ENCODE results near the gene CTAG1A.
"Not testable (repeated sequence)": the region's sequence is repeated elsewhere in the genome, so short reads cannot be mapped to it uniquely, and the experiment has no call there.

The CTAG1A gene

GRCh38 chrX:154558896-154559295 lies 26.0 kb upstream of the CTAG1A start:
- not testable (repeated sequence) for H3K27ac ChIP-seq (ENCODE audit: low read depth, low read length); H3K9me2 ChIP-seq (replicated peaks; ENCODE audit: control insufficient read depth, low read length); H3K4me3 ChIP-seq (ENCODE audit: low read length); H3K27me3 ChIP-seq (ENCODE audit: control insufficient read depth, low read length); H3K4me2 ChIP-seq (ENCODE audit: low read length); H3K79me2 ChIP-seq (ENCODE audit: control insufficient read depth, low read length); H3F3A ChIP-seq (ENCODE audit: control insufficient read depth, insufficient read depth); H4K20me1 ChIP-seq (ENCODE audit: control insufficient read depth, insufficient read depth, low read depth, low read length); H3K36me3 ChIP-seq (ENCODE audit: control insufficient read depth, low read length); H3K9me3 ChIP-seq (ENCODE audit: control insufficient read depth, insufficient read depth, low read length); H3K4me1 ChIP-seq (ENCODE audit: control insufficient read depth, low read length)

GRCh38 chrX:154560326-154560725 lies 24.6 kb upstream of the CTAG1A start:
- H3K4me3 ChIP-seq (ENCODE audit: low read length); H3K27me3 ChIP-seq (ENCODE audit: control insufficient read depth, low read length); H3K36me3 ChIP-seq (ENCODE audit: control insufficient read depth, low read length); H3K9me3 ChIP-seq (ENCODE audit: control insufficient read depth, insufficient read depth, low read length); H3K79me2 ChIP-seq (ENCODE audit: control insufficient read depth, low read length); H3K4me1 ChIP-seq (ENCODE audit: control insufficient read depth, low read length); H3K4me2 ChIP-seq (ENCODE audit: low read length); H3F3A ChIP-seq (ENCODE audit: control insufficient read depth, insufficient read depth); H3K27ac ChIP-seq (ENCODE audit: low read depth, low read length); H3K9me2 ChIP-seq (replicated peaks; ENCODE audit: control insufficient read depth, low read length); H4K20me1 ChIP-seq (ENCODE audit: control insufficient read depth, insufficient read depth, low read depth, low read length): not testable (repeated sequence)

GRCh38 chrX:154562295-154562694 lies 22.6 kb upstream of the CTAG1A start:
- H3K27ac ChIP-seq (ENCODE audit: low read depth, low read length); H4K20me1 ChIP-seq (ENCODE audit: control insufficient read depth, insufficient read depth, low read depth, low read length); H3K4me2 ChIP-seq (ENCODE audit: low read length); H3F3A ChIP-seq (ENCODE audit: control insufficient read depth, insufficient read depth); H3K9me3 ChIP-seq (ENCODE audit: control insufficient read depth, insufficient read depth, low read length); H3K4me1 ChIP-seq (ENCODE audit: control insufficient read depth, low read length); H3K4me3 ChIP-seq (ENCODE audit: low read length); H3K27me3 ChIP-seq (ENCODE audit: control insufficient read depth, low read length); H3K36me3 ChIP-seq (ENCODE audit: control insufficient read depth, low read length); H3K79me2 ChIP-seq (ENCODE audit: control insufficient read depth, low read length); H3K9me2 ChIP-seq (replicated peaks; ENCODE audit: control insufficient read depth, low read length): not testable (repeated sequence)

- H3K4me1 ChIP-seq (ENCODE audit: control insufficient read depth, low read length); H3K36me3 ChIP-seq (ENCODE audit: control insufficient read depth, low read length); H3K4me2 ChIP-seq (ENCODE audit: low read length); H3K9me3 ChIP-seq (ENCODE audit: control insufficient read depth, insufficient read depth, low read length); H3K9me2 ChIP-seq (replicated peaks; ENCODE audit: control insufficient read depth, low read length); H3K4me3 ChIP-seq (ENCODE audit: low read length); H4K20me1 ChIP-seq (ENCODE audit: control insufficient read depth, insufficient read depth, low read depth, low read length); H3K27ac ChIP-seq (ENCODE audit: low read depth, low read length); H3K79me2 ChIP-seq (ENCODE audit: control insufficient read depth, low read length); H3K27me3 ChIP-seq (ENCODE audit: control insufficient read depth, low read length); H3F3A ChIP-seq (ENCODE audit: control insufficient read depth, insufficient read depth): not testable (repeated sequence)
These were observed 14.6 kb upstream of the CTAG1A start for GRCh38 chrX:154570361-154570760.

- H3K27ac ChIP-seq (ENCODE audit: low read depth, low read length); H3K27me3 ChIP-seq (ENCODE audit: control insufficient read depth, low read length); H3K9me2 ChIP-seq (replicated peaks; ENCODE audit: control insufficient read depth, low read length); H3K36me3 ChIP-seq (ENCODE audit: control insufficient read depth, low read length); H3K9me3 ChIP-seq (ENCODE audit: control insufficient read depth, insufficient read depth, low read length); H3K79me2 ChIP-seq (ENCODE audit: control insufficient read depth, low read length); H3K4me3 ChIP-seq (ENCODE audit: low read length); H3K4me1 ChIP-seq (ENCODE audit: control insufficient read depth, low read length); H3K4me2 ChIP-seq (ENCODE audit: low read length); H4K20me1 ChIP-seq (ENCODE audit: control insufficient read depth, insufficient read depth, low read depth, low read length); H3F3A ChIP-seq (ENCODE audit: control insufficient read depth, insufficient read depth): not testable (repeated sequence)
These were observed 11.9 kb upstream of the CTAG1A start for GRCh38 chrX:154573061-154573460.

GRCh38 chrX:154575076-154575475 lies 9.9 kb upstream of the CTAG1A start:
- not testable (repeated sequence) for H3K9me3 ChIP-seq (ENCODE audit: control insufficient read depth, insufficient read depth, low read length); H3K4me3 ChIP-seq (ENCODE audit: low read length); H3K4me2 ChIP-seq (ENCODE audit: low read length); H3K79me2 ChIP-seq (ENCODE audit: control insufficient read depth, low read length); H3K4me1 ChIP-seq (ENCODE audit: control insufficient read depth, low read length); H3F3A ChIP-seq (ENCODE audit: control insufficient read depth, insufficient read depth); H3K27me3 ChIP-seq (ENCODE audit: control insufficient read depth, low read length); H3K27ac ChIP-seq (ENCODE audit: low read depth, low read length); H3K36me3 ChIP-seq (ENCODE audit: control insufficient read depth, low read length); H4K20me1 ChIP-seq (ENCODE audit: control insufficient read depth, insufficient read depth, low read depth, low read length); H3K9me2 ChIP-seq (replicated peaks; ENCODE audit: control insufficient read depth, low read length)

GRCh38 chrX:154582994-154583393 lies 1.9 kb upstream of the CTAG1A start:
- H4K20me1 ChIP-seq (ENCODE audit: control insufficient read depth, insufficient read depth, low read depth, low read length); H3K9me2 ChIP-seq (replicated peaks; ENCODE audit: control insufficient read depth, low read length); H3K27ac ChIP-seq (ENCODE audit: low read depth, low read length); H3K4me2 ChIP-seq (ENCODE audit: low read length); H3F3A ChIP-seq (ENCODE audit: control insufficient read depth, insufficient read depth); H3K27me3 ChIP-seq (ENCODE audit: control insufficient read depth, low read length); H3K79me2 ChIP-seq (ENCODE audit: control insufficient read depth, low read length); H3K36me3 ChIP-seq (ENCODE audit: control insufficient read depth, low read length); H3K9me3 ChIP-seq (ENCODE audit: control insufficient read depth, insufficient read depth, low read length); H3K4me1 ChIP-seq (ENCODE audit: control insufficient read depth, low read length); H3K4me3 ChIP-seq (ENCODE audit: low read length): not testable (repeated sequence)

- H3K9me2 ChIP-seq (replicated peaks; ENCODE audit: control insufficient read depth, low read length); H3K4me2 ChIP-seq (ENCODE audit: low read length); H3F3A ChIP-seq (ENCODE audit: control insufficient read depth, insufficient read depth); H4K20me1 ChIP-seq (ENCODE audit: control insufficient read depth, insufficient read depth, low read depth, low read length); H3K27me3 ChIP-seq (ENCODE audit: control insufficient read depth, low read length); H3K36me3 ChIP-seq (ENCODE audit: control insufficient read depth, low read length); H3K4me1 ChIP-seq (ENCODE audit: control insufficient read depth, low read length); H3K9me3 ChIP-seq (ENCODE audit: control insufficient read depth, insufficient read depth, low read length); H3K79me2 ChIP-seq (ENCODE audit: control insufficient read depth, low read length); H3K27ac ChIP-seq (ENCODE audit: low read depth, low read length); H3K4me3 ChIP-seq (ENCODE audit: low read length): not testable (repeated sequence)
These were observed 5.5 kb downstream of the CTAG1A start for GRCh38 chrX:154590415-154590814.
